HEK293 (cell line): ENCODE data around the gene KCNQ1.

Source experiments
- CTCF ChIA-PET: fragments of 350-600 bp; formaldehyde crosslinking; extraction: SDS; loops from one replicate; lab custom pipeline; 2021; ENCODE audit warnings: antibody characterized with exemption; lab: Yijun Ruan, JAX
- POLR2A ChIA-PET: fragments of 300-600 bp; formaldehyde crosslinking; extraction: SDS; loops from one replicate; lab custom pipeline; 2020; ENCODE audit warnings: antibody characterized with exemption, inconsistent platforms; lab: Yijun Ruan, JAX
- H3K27ac ChIP-seq: fragments of 200-500 bp; sonication (Bioruptor generic); 2 replicates; pipeline ENCODE4 v1.5.1; 2014; ENCODE audit warnings: low read depth, low read length, control low read depth, inconsistent platforms; ENCODE audit errors: extremely low read depth
- H3K36me3 ChIP-seq, 2 experiments: fragments of 200-500 bp in 1 of 2; sonication (Bioruptor generic) in 1 of 2; 1 replicate in 1 of 2; 2 replicates in 1 of 2; pipeline ENCODE4 v1.5.1; 2014 to 2017; ENCODE audit warnings: inconsistent platforms in 2 of 2, low read length in 2 of 2; ENCODE audit not compliant: control insufficient read depth in 2 of 2, insufficient read depth in 1 of 2
- H3K4me1 ChIP-seq: fragments of 200-500 bp; sonication (Bioruptor generic); 2 replicates; pipeline ENCODE4 v1.5.1; 2014; ENCODE audit warnings: mild to moderate bottlenecking, low read length, inconsistent platforms; ENCODE audit not compliant: control insufficient read depth, insufficient read depth
- H3K4me3 ChIP-seq: 2 replicates; pipeline ENCODE4 v1.5.1; 2011; ENCODE audit warnings: low read depth, mild to moderate bottlenecking, control low read depth, low read length, moderate library complexity
- H3K9me3 ChIP-seq: fragments of 200-500 bp; sonication (Bioruptor generic); 2 replicates; pipeline ENCODE4 v1.5.1; 2014; ENCODE audit warnings: low read depth, low read length, inconsistent platforms; ENCODE audit not compliant: control insufficient read depth, insufficient read depth
- HOXA7 ChIP-seq: sonication (generic); formaldehyde crosslinking; IDR thresholded peaks from 2 replicates; pipeline ENCODE4 v1.8.1; 2022; ENCODE audit warnings: missing genetic modification reagents, borderline replicate concordance
- HOXC10 ChIP-seq: sonication (generic); formaldehyde crosslinking; IDR thresholded peaks from 2 replicates; pipeline ENCODE4 v1.8.1; 2023; ENCODE audit warnings: mild to moderate bottlenecking, missing genetic modification reagents
- HOXD13 ChIP-seq: sonication (generic); formaldehyde crosslinking; IDR thresholded peaks from 2 replicates; pipeline ENCODE4 v1.8.0; 2022; ENCODE audit warnings: missing genetic modification reagents, borderline replicate concordance
- KLF8 ChIP-seq: fragments of 450-650 bp; formaldehyde crosslinking; IDR thresholded peaks from 2 replicates; pipeline ENCODE4 v1.5.1; 2016; ENCODE audit warnings: missing biosample characterization, missing genetic modification characterization
- SCRT1 ChIP-seq: fragments of 450-650 bp; formaldehyde crosslinking; IDR thresholded peaks from 2 replicates; pipeline ENCODE4 v1.5.1; 2016; ENCODE audit warnings: missing biosample characterization, missing genetic modification characterization, borderline replicate concordance
- WT1 ChIP-seq: fragments of 450-650 bp; formaldehyde crosslinking; IDR thresholded peaks from 2 replicates; pipeline ENCODE4 v1.5.1; 2016; ENCODE audit warnings: missing biosample characterization, missing genetic modification characterization
- ZBTB20 ChIP-seq: fragments of 450-650 bp; formaldehyde crosslinking; IDR thresholded peaks from 2 replicates; pipeline ENCODE4 v1.5.1; 2016; ENCODE audit warnings: missing biosample characterization, missing genetic modification characterization
- ZBTB26 ChIP-seq: fragments of 450-650 bp; formaldehyde crosslinking; optimal IDR thresholded peaks from 2 replicates; pipeline ENCODE3; 2016; ENCODE audit warnings: missing biosample characterization, mild to moderate bottlenecking, missing genetic modification characterization
- ZBTB48 ChIP-seq: fragments of 450-650 bp; formaldehyde crosslinking; IDR thresholded peaks from 2 replicates; pipeline ENCODE4 v1.5.1; 2016; ENCODE audit warnings: missing biosample characterization, missing genetic modification characterization
- ZEB2 ChIP-seq: fragments of 450-650 bp; formaldehyde crosslinking; IDR thresholded peaks from 2 replicates; pipeline ENCODE4 v1.5.1; 2016; ENCODE audit warnings: missing biosample characterization, missing genetic modification characterization
- ZFP69B ChIP-seq: fragments of 450-650 bp; formaldehyde crosslinking; IDR thresholded peaks from 2 replicates; pipeline ENCODE4 v1.5.1; 2016; ENCODE audit warnings: missing biosample characterization, missing genetic modification characterization
- ZNF121 ChIP-seq: fragments of 450-650 bp; formaldehyde crosslinking; IDR thresholded peaks from 2 replicates; pipeline ENCODE4 v1.5.1; 2016; ENCODE audit warnings: missing biosample characterization, missing genetic modification characterization
- ZNF133 ChIP-seq: fragments of 450-650 bp; formaldehyde crosslinking; IDR thresholded peaks from 2 replicates; pipeline ENCODE4 v1.5.1; 2016; ENCODE audit warnings: missing biosample characterization, missing genetic modification characterization
- ZNF169 ChIP-seq: fragments of 450-650 bp; formaldehyde crosslinking; IDR thresholded peaks from 2 replicates; pipeline ENCODE4 v1.5.1; 2016; ENCODE audit warnings: missing biosample characterization, missing genetic modification characterization
- ZNF2 ChIP-seq: fragments of 450-650 bp; formaldehyde crosslinking; IDR thresholded peaks from 2 replicates; pipeline ENCODE4 v1.5.1; 2016; ENCODE audit warnings: missing biosample characterization, missing genetic modification characterization
- ZNF341 ChIP-seq: fragments of 450-650 bp; formaldehyde crosslinking; IDR thresholded peaks from 2 replicates; pipeline ENCODE4; 2016; ENCODE audit warnings: low read depth, missing biosample characterization, missing genetic modification characterization
- ZNF394 ChIP-seq: fragments of 450-650 bp; formaldehyde crosslinking; IDR thresholded peaks from 2 replicates; pipeline ENCODE4 v1.5.1; 2016; ENCODE audit warnings: missing biosample characterization, missing genetic modification characterization, mild to moderate bottlenecking, moderate library complexity, borderline replicate concordance
- ZNF398 ChIP-seq: fragments of 450-650 bp; formaldehyde crosslinking; IDR thresholded peaks from 2 replicates; pipeline ENCODE4 v1.5.1; 2017; ENCODE audit warnings: missing biosample characterization, missing genetic modification characterization
- ZNF416 ChIP-seq: fragments of 450-650 bp; formaldehyde crosslinking; IDR thresholded peaks from 2 replicates; pipeline ENCODE4 v1.5.1; 2016; ENCODE audit warnings: missing biosample characterization, missing genetic modification characterization
- ZNF501 ChIP-seq: fragments of 450-650 bp; formaldehyde crosslinking; IDR thresholded peaks from 2 replicates; pipeline ENCODE4 v1.5.1; 2016; ENCODE audit warnings: missing biosample characterization, missing genetic modification characterization
- ZNF555 ChIP-seq: fragments of 450-650 bp; formaldehyde crosslinking; conservative IDR thresholded peaks from 2 replicates; pipeline ENCODE4 v1.5.1; 2017; ENCODE audit warnings: missing biosample characterization, mild to moderate bottlenecking, missing genetic modification characterization, inconsistent platforms
- ZNF621 ChIP-seq: fragments of 450-650 bp; formaldehyde crosslinking; IDR thresholded peaks from 2 replicates; pipeline ENCODE4 v1.5.1; 2017; ENCODE audit warnings: missing biosample characterization, missing genetic modification characterization
- ZNF624 ChIP-seq: fragments of 450-650 bp; formaldehyde crosslinking; IDR thresholded peaks from 2 replicates; pipeline ENCODE4 v1.5.1; 2017; ENCODE audit warnings: missing biosample characterization, missing genetic modification characterization
- ZNF747 ChIP-seq: fragments of 450-650 bp; formaldehyde crosslinking; IDR thresholded peaks from 2 replicates; pipeline ENCODE4 v1.5.1; 2016; ENCODE audit warnings: missing biosample characterization, missing genetic modification characterization
- TF ChIP-seq, protein P1 (sequence below): fragments of 450-650 bp; formaldehyde crosslinking; IDR thresholded peaks from 2 replicates; pipeline ENCODE4 v1.5.1; 2016; ENCODE audit warnings: missing biosample characterization, missing genetic modification characterization, borderline replicate concordance
- TF ChIP-seq, protein P2 (sequence below): fragments of 450-650 bp; IDR thresholded peaks from 2 replicates; pipeline ENCODE4 v1.5.1; 2018; ENCODE audit warnings: missing biosample characterization, missing genetic modification characterization

The KCNQ1 gene

GRCh38 chr11:2754008-2754407, 309.2 kb downstream of the KCNQ1 start:
- Histone ChIP-seq H3K4me3 (no peak overlapping the region), H3K36me3 (no peaks in the 10 kb centered on the region), H3K4me1 (no peaks in the 10 kb centered on the region), H3K9me3 (no peaks in the 10 kb centered on the region), H3K27ac (no peak overlapping the region)
- POLR2A ChIA-PET, result no interaction called here
- CTCF ChIA-PET, result no interaction called here
- TF ChIP-seq WT1 (tag by site-specific recombination) (no peak), HOXD13 (no peak)

GRCh38 chr11:2755071-2755470, 310.3 kb downstream of the KCNQ1 start:
- no peaks in the 10 kb centered on the region for H3K4me1 ChIP-seq
- no peak overlapping the region for H3K4me3 ChIP-seq
- no peaks in the 10 kb centered on the region for H3K36me3 ChIP-seq
- no peak for TF ChIP-seq WT1 (tag by site-specific recombination)
- TF ChIP-seq ZNF394 (tag by site-specific recombination), result no peak
- TF ChIP-seq, protein P1, sequence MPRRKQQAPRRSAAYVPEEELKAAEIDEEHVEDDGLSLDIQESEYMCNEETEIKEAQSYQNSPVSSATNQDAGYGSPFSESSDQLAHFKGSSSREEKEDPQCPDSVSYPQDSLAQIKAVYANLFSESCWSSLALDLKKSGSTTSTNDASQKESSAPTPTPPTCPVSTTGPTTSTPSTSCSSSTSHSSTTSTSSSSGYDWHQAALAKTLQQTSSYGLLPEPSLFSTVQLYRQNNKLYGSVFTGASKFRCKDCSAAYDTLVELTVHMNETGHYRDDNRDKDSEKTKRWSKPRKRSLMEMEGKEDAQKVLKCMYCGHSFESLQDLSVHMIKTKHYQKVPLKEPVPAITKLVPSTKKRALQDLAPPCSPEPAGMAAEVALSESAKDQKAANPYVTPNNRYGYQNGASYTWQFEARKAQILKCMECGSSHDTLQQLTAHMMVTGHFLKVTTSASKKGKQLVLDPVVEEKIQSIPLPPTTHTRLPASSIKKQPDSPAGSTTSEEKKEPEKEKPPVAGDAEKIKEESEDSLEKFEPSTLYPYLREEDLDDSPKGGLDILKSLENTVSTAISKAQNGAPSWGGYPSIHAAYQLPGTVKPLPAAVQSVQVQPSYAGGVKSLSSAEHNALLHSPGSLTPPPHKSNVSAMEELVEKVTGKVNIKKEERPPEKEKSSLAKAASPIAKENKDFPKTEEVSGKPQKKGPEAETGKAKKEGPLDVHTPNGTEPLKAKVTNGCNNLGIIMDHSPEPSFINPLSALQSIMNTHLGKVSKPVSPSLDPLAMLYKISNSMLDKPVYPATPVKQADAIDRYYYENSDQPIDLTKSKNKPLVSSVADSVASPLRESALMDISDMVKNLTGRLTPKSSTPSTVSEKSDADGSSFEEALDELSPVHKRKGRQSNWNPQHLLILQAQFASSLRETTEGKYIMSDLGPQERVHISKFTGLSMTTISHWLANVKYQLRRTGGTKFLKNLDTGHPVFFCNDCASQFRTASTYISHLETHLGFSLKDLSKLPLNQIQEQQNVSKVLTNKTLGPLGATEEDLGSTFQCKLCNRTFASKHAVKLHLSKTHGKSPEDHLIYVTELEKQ (tag by site-specific recombination), result no peak
- TF ChIP-seq, protein P2, sequence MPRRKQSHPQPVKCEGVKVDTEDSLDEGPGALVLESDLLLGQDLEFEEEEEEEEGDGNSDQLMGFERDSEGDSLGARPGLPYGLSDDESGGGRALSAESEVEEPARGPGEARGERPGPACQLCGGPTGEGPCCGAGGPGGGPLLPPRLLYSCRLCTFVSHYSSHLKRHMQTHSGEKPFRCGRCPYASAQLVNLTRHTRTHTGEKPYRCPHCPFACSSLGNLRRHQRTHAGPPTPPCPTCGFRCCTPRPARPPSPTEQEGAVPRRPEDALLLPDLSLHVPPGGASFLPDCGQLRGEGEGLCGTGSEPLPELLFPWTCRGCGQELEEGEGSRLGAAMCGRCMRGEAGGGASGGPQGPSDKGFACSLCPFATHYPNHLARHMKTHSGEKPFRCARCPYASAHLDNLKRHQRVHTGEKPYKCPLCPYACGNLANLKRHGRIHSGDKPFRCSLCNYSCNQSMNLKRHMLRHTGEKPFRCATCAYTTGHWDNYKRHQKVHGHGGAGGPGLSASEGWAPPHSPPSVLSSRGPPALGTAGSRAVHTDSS (tag by site-specific recombination), result no peak
- no peak for TF ChIP-seq ZBTB20 (tag by site-specific recombination)
- no peak for TF ChIP-seq HOXA7 (CRISPR knock-in tag)
- no peak for TF ChIP-seq HOXC10 (CRISPR knock-in tag)
- H3K9me3 ChIP-seq, result no peaks in the 10 kb centered on the region
- H3K27ac ChIP-seq, result no peak overlapping the region
- ChIA-PET CTCF (interaction anchor here (0.7 kb wide), 1 partner anchor 133 kb away, joined by 4 read pairs; no protein-coding TSS in a partner anchor), POLR2A (no interaction called here)

DNA sequence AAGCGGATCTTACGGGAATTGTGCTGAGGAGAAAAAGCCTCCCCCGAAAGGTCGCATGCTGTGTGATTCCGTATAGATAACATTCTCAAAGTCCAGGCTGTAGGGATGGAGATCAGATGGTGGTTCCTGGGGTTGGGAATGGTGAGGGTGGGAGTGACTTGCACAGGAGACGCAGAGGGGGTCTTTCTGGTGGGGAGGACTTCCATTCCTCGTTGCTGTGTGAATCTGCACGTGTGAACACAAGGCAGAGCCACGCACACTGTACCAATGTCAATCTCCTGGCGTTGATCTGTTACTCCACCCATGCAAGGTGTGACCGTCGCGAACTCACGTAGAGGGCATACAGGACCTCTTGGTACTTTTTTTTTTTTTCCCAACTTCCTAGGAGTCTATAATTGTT, 313.9 kb downstream of the KCNQ1 start:
- POLR2A ChIA-PET, result no interaction called here
- CTCF ChIA-PET, result interaction anchor here (0.7 kb wide), 1 partner anchor 10 kb away, joined by 3 read pairs; no protein-coding TSS in a partner anchor
- Histone ChIP-seq H3K4me1 (no peaks in the 10 kb centered on the region), H3K4me3 (no peak overlapping the region), H3K9me3 (no peaks in the 10 kb centered on the region), H3K36me3 (no peaks in the 10 kb centered on the region), H3K27ac (no peak overlapping the region)
- no peak for TF ChIP-seq ZFP69B (tag by site-specific recombination)
- TF ChIP-seq ZNF398 (tag by site-specific recombination), result no peak
- TF ChIP-seq ZNF416, result no peak
- TF ChIP-seq ZNF341 (tag by site-specific recombination), result no peak
- TF ChIP-seq ZNF133 (tag by site-specific recombination), result no peak
- TF ChIP-seq ZEB2, result no peak
- TF ChIP-seq ZBTB26 (tag by site-specific recombination), result no peak
- TF ChIP-seq KLF8 (tag by site-specific recombination), result no peak
- TF ChIP-seq ZNF555 (tag by site-specific recombination), result no peak
- no peak for TF ChIP-seq ZNF747 (tag by site-specific recombination)
- no peak for TF ChIP-seq ZNF169
- TF ChIP-seq ZNF621 (tag by site-specific recombination), result no peak
- no peak for TF ChIP-seq ZNF624 (tag by site-specific recombination)
- TF ChIP-seq SCRT1 (tag by site-specific recombination), result no peak
- TF ChIP-seq ZNF121 (tag by site-specific recombination), result no peak
- TF ChIP-seq ZNF2, result no peak
- no peak for TF ChIP-seq ZNF501
- no peak for TF ChIP-seq ZBTB48 (tag by site-specific recombination)
